Measurements from ENCODE around the gene NSMCE1.
A peak's percentile ranks its signal among the peaks of the same experiment; 100 is the strongest.

NSMCE1 gene

GRCh38 chr16:27182906-27183405 is 85.6 kb downstream of the NSMCE1 start:
- DNase-seq (ENCODE audit: low spot score): no peak
- in situ Hi-C loops (cut with MboI; ENCODE audit: low pct_unique_long_range_greater_than_20kb, low sequenced_read_pairs, unreplicated experiment): no loop called here
- no peak for TF ChIP-seq CTCF (IDR thresholded peaks at IDR 0.05; ENCODE audit: extremely low read depth, insufficient read depth, missing control alignments)

DNA sequence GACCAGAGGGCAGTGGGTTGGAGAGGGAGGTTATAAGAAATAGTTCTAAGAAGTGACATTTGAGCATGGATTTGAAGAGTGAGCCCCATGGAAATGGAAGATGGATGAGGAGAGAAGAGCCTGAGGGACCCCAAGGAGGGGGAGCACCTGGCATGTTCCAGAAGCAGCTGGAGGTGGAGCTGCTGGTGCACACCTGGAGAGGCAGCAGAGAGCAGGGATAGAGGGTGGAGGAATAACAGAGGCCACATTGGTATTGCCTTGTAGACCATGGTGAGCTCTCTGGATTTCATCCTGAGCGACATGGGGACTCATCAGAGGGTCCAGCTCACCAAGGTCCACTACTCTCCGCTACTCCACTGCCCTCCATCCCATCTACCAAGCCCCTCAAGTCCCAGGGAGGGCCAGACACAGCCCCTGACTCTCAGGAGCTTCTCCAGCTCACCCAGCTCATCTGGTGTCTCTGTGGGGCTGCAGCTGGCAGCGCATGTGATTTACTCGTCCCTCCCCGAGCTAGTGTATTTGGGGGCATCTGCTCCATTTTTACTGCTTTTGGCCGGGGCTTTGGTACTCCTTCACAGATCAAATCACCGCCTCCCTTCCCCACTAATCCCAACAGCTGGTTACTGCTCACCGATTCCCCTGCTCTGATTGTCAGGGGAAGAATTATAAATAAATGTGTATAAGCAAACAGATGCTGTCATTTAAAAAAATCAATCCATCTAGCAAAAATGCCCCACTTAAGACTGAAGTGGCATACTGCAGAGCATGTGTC is 87.4 kb downstream of the NSMCE1 start:
- in situ Hi-C loops (cut with MboI; ENCODE audit: low pct_unique_long_range_greater_than_20kb, low sequenced_read_pairs, unreplicated experiment): no loop called here
- no peak for DNase-seq (ENCODE audit: low spot score)

DNA sequence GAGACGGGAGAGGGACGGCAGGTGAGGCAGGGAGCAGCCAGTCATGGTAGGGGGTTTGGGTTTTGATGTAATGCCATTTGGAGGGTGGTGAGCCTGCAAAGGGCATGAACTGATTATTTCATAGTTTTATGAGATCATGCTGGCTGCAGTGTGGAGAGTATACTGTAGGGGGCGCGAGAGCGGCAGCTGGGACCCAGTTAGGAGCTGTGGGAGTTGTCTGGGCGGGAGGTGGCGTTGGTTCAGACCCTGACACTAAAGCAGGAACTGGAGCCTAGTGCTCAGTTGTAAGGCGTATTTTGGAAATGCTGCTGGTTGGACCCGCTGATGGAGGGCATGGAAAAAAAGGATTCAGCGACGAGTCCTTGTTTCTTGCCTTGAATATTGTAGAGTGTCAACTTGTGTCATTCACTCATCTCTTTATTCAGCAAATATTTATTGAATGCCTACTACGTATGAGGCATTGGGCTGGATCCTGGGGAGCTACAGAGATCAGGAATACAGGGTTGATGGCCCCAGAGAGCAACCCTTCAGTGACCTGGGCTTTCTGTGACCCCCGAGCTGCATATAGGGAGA is 89.0 kb downstream of the NSMCE1 start:
- in situ Hi-C loops (cut with MboI; ENCODE audit: low pct_unique_long_range_greater_than_20kb, low sequenced_read_pairs, unreplicated experiment): loop anchor here (10.0 kb wide), 2 partner anchors 195 to 275 kb away; no protein-coding TSS in a partner anchor
- peak; percentile 98 for TF ChIP-seq CTCF (IDR thresholded peaks at IDR 0.05; ENCODE audit: extremely low read depth, insufficient read depth, missing control alignments)
- peak; percentile 84 for DNase-seq (ENCODE audit: low spot score)

More for the DNA sequence above, 87.4 kb downstream of the NSMCE1 start:
- TF ChIP-seq CTCF (IDR thresholded peaks at IDR 0.05; ENCODE audit: extremely low read depth, insufficient read depth, missing control alignments): peak; percentile 14

DNA sequence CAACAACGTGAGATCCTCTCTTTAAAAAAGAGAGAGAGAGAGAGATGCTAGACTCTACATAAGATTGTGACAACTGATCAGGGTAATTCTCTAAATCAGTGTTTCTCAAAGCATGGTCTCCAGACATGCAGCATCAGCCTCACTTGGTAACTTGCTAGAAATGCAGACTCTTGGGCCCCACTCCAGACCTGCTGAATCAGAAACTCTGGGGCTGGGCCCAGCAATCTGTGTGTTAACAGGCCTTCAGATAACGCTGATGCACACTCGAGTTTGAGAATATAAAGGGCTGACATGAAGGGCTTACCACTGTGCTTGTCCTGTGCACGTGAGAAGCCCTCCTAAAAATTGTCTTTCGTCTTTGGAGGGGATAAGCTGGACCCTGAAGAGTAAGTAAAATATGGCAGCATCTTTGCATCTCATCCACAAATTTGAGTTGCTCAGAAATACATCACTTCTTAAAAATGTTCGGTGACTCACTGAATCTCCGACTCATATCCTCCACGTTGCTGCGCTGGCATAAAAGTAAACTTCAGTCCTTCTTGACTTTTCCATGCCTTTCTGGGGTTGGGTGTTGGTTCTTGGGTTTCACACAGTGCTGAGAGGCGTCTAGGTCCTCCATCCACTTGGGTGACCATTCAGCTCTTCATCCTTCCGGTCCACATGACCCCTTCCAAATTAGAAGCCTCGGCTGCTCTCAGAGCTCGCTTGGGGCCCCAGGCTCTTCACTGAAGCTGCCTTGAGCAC is 91.4 kb downstream of the NSMCE1 start:
- in situ Hi-C loops (cut with MboI; ENCODE audit: low pct_unique_long_range_greater_than_20kb, low sequenced_read_pairs, unreplicated experiment): loop anchor here (10.0 kb wide), 2 partner anchors 198 to 278 kb away; no protein-coding TSS in a partner anchor
- no peak for TF ChIP-seq CTCF (IDR thresholded peaks at IDR 0.05; ENCODE audit: extremely low read depth, insufficient read depth, missing control alignments)
- no peak for DNase-seq (ENCODE audit: low spot score)

DNA sequence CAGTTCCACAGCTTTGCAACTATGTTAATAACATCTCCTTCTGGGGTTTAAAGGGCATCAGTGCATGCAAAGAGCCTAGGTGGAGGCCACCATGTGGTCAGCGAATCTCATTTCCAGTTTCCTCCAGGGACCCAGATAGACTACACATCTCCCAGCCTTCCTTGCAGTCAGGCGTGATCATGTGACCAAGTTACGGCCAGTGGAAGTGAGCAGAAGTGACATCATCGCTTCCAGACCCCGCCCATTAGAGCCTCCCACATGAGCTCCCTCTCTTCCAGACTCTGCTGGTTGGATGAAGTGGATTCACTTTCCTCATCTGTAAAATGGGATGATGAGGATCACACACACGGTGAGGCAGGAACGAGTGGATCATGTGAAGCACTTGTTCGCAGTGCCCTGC is 92.7 kb downstream of the NSMCE1 start:
- no peak for DNase-seq (ENCODE audit: low spot score)
- TF ChIP-seq CTCF (IDR thresholded peaks at IDR 0.05; ENCODE audit: extremely low read depth, insufficient read depth, missing control alignments): no peak

More for the DNA sequence above, 92.7 kb downstream of the NSMCE1 start:
- in situ Hi-C loops (cut with MboI; ENCODE audit: low pct_unique_long_range_greater_than_20kb, low sequenced_read_pairs, unreplicated experiment): loop anchor here (10.0 kb wide), 2 partner anchors 199 to 279 kb away; no protein-coding TSS in a partner anchor
